Measurements from ENCODE around the gene ADSS1. TPM values are rescaled to one million over a fixed set of nuclear protein-coding genes. Genes with fewer than 3 reads are reported as not detected.

Gene ADSS1
- total and polyA plus RNA-seq, 4 donors, result 5.3 to 9.3 (median 7.1) TPM

- Histone ChIP-seq H3K9me3 (ENCODE audit: control insufficient read depth in 4 of 4, insufficient read depth in 3 of 4, low read length in 3 of 4) (no peaks in the 10 kb centered on the region), H3K27ac (ENCODE audit: low read depth in 1 of 2, low read length in 1 of 2) (no peak overlapping the region), H3K4me1 (ENCODE audit: control insufficient read depth in 5 of 5, insufficient read depth in 5 of 5, low read length in 5 of 5) (no peaks in the 10 kb centered on the region), H3K27me3 (ENCODE audit: control insufficient read depth in 3 of 3, insufficient read depth in 3 of 3, low read length in 2 of 3) (no peaks in the 10 kb centered on the region), H3K4me3 (no peak overlapping the region), H3K36me3 (ENCODE audit: control insufficient read depth in 4 of 4, insufficient read depth in 4 of 4, low read length in 4 of 4) (peaks cover 0 to 82% (median 10%) of the 10 kb centered on the region in 4 donors), H3K9ac (ENCODE audit: insufficient read depth in 1 of 2, low read length in 2 of 2) (no peak overlapping the region)
- TF ChIP-seq CTCF (IDR thresholded peaks at IDR 0.05; ENCODE audit: control extremely low read depth, extremely low read depth), result no peak
- ATAC-seq (ENCODE audit: insufficient read depth, low FRiP score) (no peak), DNase-seq (no peak)
- 86 to 90% methylated on average over 40 of the region's 40 CpGs for WGBS, 2 donors
Observed at GRCh38 chr14:104712881-104713734, 10.9 kb upstream of the ADSS1 start.

GRCh38 chr14:104714066-104714465 is 10.0 kb upstream of the ADSS1 start:
- Histone ChIP-seq H3K36me3 (ENCODE audit: control insufficient read depth in 4 of 4, insufficient read depth in 4 of 4, low read length in 4 of 4) (peaks cover 0 to 88% (median 10%) of the 10 kb centered on the region in 4 donors), H3K27me3 (ENCODE audit: control insufficient read depth in 3 of 3, insufficient read depth in 3 of 3, low read length in 2 of 3) (no peaks in the 10 kb centered on the region), H3K4me1 (ENCODE audit: control insufficient read depth in 5 of 5, insufficient read depth in 5 of 5, low read length in 5 of 5) (no peaks in the 10 kb centered on the region), H3K27ac (ENCODE audit: low read depth in 1 of 2, low read length in 1 of 2) (no peak overlapping the region), H3K9ac (ENCODE audit: insufficient read depth in 1 of 2, low read length in 2 of 2) (no peak overlapping the region), H3K9me3 (ENCODE audit: control insufficient read depth in 4 of 4, insufficient read depth in 3 of 4, low read length in 3 of 4) (no peaks in the 10 kb centered on the region), H3K4me3 (no peak overlapping the region)
- no peak for ATAC-seq (ENCODE audit: insufficient read depth, low FRiP score)
- no peak for TF ChIP-seq CTCF (IDR thresholded peaks at IDR 0.05; ENCODE audit: control extremely low read depth, extremely low read depth)
- WGBS, 2 donors, result 93 to 94% methylated on average over 16 of the region's 16 CpGs
- DNase-seq, result no peak

GRCh38 chr14:104714681-104715080 is 9.3 kb upstream of the ADSS1 start:
- H3K27ac ChIP-seq (ENCODE audit: low read depth in 1 of 2, low read length in 1 of 2), result no peak overlapping the region
- WGBS, 2 donors, result 94 to 96% methylated on average over 27 to 31 of the region's 31 CpGs
- no peak for ATAC-seq (ENCODE audit: insufficient read depth, low FRiP score)
- no peaks in the 10 kb centered on the region for H3K4me1 ChIP-seq (ENCODE audit: control insufficient read depth in 5 of 5, insufficient read depth in 5 of 5, low read length in 5 of 5)
- peaks cover 0 to 88% (median 10%) of the 10 kb centered on the region in 4 donors for H3K36me3 ChIP-seq (ENCODE audit: control insufficient read depth in 4 of 4, insufficient read depth in 4 of 4, low read length in 4 of 4)
- no peak overlapping the region for H3K9ac ChIP-seq (ENCODE audit: insufficient read depth in 1 of 2, low read length in 2 of 2)
- H3K9me3 ChIP-seq (ENCODE audit: control insufficient read depth in 4 of 4, insufficient read depth in 3 of 4, low read length in 3 of 4), result no peaks in the 10 kb centered on the region
- no peak for TF ChIP-seq CTCF (IDR thresholded peaks at IDR 0.05; ENCODE audit: control extremely low read depth, extremely low read depth)
- no peaks in the 10 kb centered on the region for H3K27me3 ChIP-seq (ENCODE audit: control insufficient read depth in 3 of 3, insufficient read depth in 3 of 3, low read length in 2 of 3)
- no peak overlapping the region for H3K4me3 ChIP-seq
- no peak for DNase-seq

All from lung (tissue), 12 donors.